ENCODE measurements around the gene C19orf38. TPM values are rescaled to one million over a fixed set of nuclear protein-coding genes. Genes with fewer than 3 reads are reported as not detected.

C19orf38 gene
- 0.78 and 2.6 TPM in 2 replicates for total RNA-seq

GRCh38 chr19:10848230-10848856 is at the start of gene C19orf38:
C19orf38 (plus strand) TSS chr19:10848415; CDS start chr19:10848509, 94 bp downstream.

GRCh38 chr19:10835754-10836478 is 12.3 kb upstream of the C19orf38 start, which contains the start of gene TMED1:
TMED1 (minus strand) TSS chr19:10836212; CDS start chr19:10836191, 21 bp downstream.

GRCh38 chr19:10870955-10871603 is 22.9 kb downstream of the C19orf38 start, which contains the start of gene CARM1:
CARM1 (plus strand) TSS chr19:10871553; CDS start chr19:10871703, 150 bp downstream.

Other genes with a start within 250 kb of the C19orf38 start
- gene SLC44A2, start 222.9 kb upstream of the C19orf38 start, total RNA-seq = 55.6 and 84.0 TPM in 2 replicates
- 91.3 and 103 TPM in 2 replicates for gene ILF3, start 194.1 kb upstream of the C19orf38 start, total RNA-seq
- 21.1 and 30.8 TPM in 2 replicates for gene QTRT1, start 147.0 kb upstream of the C19orf38 start, total RNA-seq
- gene DNM2, start 130.3 kb upstream of the C19orf38 start, total RNA-seq = 60.5 and 81.8 TPM in 2 replicates
- 50.4 and 84.2 TPM in 2 replicates for gene TMED1, start 12.2 kb upstream of the C19orf38 start, total RNA-seq
- 30.2 and 42.9 TPM in 2 replicates for gene CARM1, start 23.1 kb downstream of the C19orf38 start, total RNA-seq
- 91.8 and 99.6 TPM in 2 replicates for gene YIPF2, start 80.2 kb downstream of the C19orf38 start, total RNA-seq
- 34.3 and 47.7 TPM in 2 replicates for gene TIMM29, start 80.4 kb downstream of the C19orf38 start, total RNA-seq
- 58.4 and 80.3 TPM in 2 replicates for gene SMARCA4, start 112.6 kb downstream of the C19orf38 start, total RNA-seq
- gene LDLR, start 241.0 kb downstream of the C19orf38 start, total RNA-seq = 55.3 and 185 TPM in 2 replicates